KOPT-K1 (cell line): ENCODE data around the gene ASL.
"Not testable (repeated sequence)": the region's sequence is repeated elsewhere in the genome, so short reads cannot be mapped to it uniquely, and the experiment has no call there.

Experiments
- H3K27ac ChIP-seq: fragments of 200-600 bp; sonication (generic); 2 replicates; pipeline ENCODE4 v1.5.1; 2016; ENCODE audit warnings: antibody characterized with exemption, mild to moderate bottlenecking, low read depth, low read length; ENCODE audit not compliant: poor library complexity, severe bottlenecking
- H3K36me3 ChIP-seq: fragments of 200-600 bp; sonication (generic); 2 replicates; pipeline ENCODE4 v1.5.1; 2017; ENCODE audit warnings: antibody characterized with exemption, mild to moderate bottlenecking, low read length, moderate library complexity; ENCODE audit not compliant: insufficient read depth
- H3K9me3 ChIP-seq: fragments of 200-600 bp; sonication (generic); 2 replicates; pipeline ENCODE4 v1.5.1; 2017; ENCODE audit warnings: antibody characterized with exemption, low read length, mild to moderate bottlenecking; ENCODE audit not compliant: insufficient read depth, poor library complexity, severe bottlenecking

The ASL gene

GRCh38 chr7:66075590-66076461 is at the start of gene ASL:
Gene ASL, plus strand, starts transcription at chr7:66075819. Its CDS starts 263 bp downstream, at chr7:66076082.
- Histone ChIP-seq H3K9me3 (no peaks in the 10 kb centered on the region), H3K27ac (no peak within 1 kb of the TSS), H3K36me3 (no peaks in the 10 kb centered on the region)

GRCh38 chr7:66028342-66028741 is 47.3 kb upstream of the ASL start:
- not testable (repeated sequence) for H3K27ac ChIP-seq, H3K9me3 ChIP-seq, H3K36me3 ChIP-seq

GRCh38 chr7:66033471-66034385 is 41.9 kb upstream of the ASL start:
- no peak overlapping the region for H3K27ac ChIP-seq
- no peaks in the 10 kb centered on the region for H3K36me3 ChIP-seq
- no peaks in the 10 kb centered on the region for H3K9me3 ChIP-seq

- not testable (repeated sequence) for H3K36me3 ChIP-seq, H3K27ac ChIP-seq, H3K9me3 ChIP-seq
Observed at GRCh38 chr7:66034436-66035010, 41.1 kb upstream of the ASL start.

GRCh38 chr7:66036382-66036781 is 39.2 kb upstream of the ASL start:
- no peak overlapping the region for H3K27ac ChIP-seq
- no peaks in the 10 kb centered on the region for H3K9me3 ChIP-seq
- H3K36me3 ChIP-seq, result no peaks in the 10 kb centered on the region

- Histone ChIP-seq H3K36me3 (no peaks in the 10 kb centered on the region), H3K27ac (no peak overlapping the region), H3K9me3 (no peaks in the 10 kb centered on the region)
Observed at GRCh38 chr7:66036788-66037187, 38.8 kb upstream of the ASL start.

GRCh38 chr7:66039094-66039670 is 36.4 kb upstream of the ASL start:
- no peak overlapping the region for H3K27ac ChIP-seq
- H3K9me3 ChIP-seq, result no peaks in the 10 kb centered on the region
- no peaks in the 10 kb centered on the region for H3K36me3 ChIP-seq

- Histone ChIP-seq H3K9me3 (no peaks in the 10 kb centered on the region), H3K27ac (no peak overlapping the region), H3K36me3 (no peaks in the 10 kb centered on the region)
Observed at GRCh38 chr7:66043681-66044497, 31.7 kb upstream of the ASL start.

- not testable (repeated sequence) for H3K27ac ChIP-seq, H3K36me3 ChIP-seq, H3K9me3 ChIP-seq
Observed at GRCh38 chr7:66044498-66044854, 31.1 kb upstream of the ASL start.

GRCh38 chr7:66047426-66047825 is 28.2 kb upstream of the ASL start:
- no peak overlapping the region for H3K27ac ChIP-seq
- H3K36me3 ChIP-seq, result no peaks in the 10 kb centered on the region
- no peaks in the 10 kb centered on the region for H3K9me3 ChIP-seq

- not testable (repeated sequence) for H3K36me3 ChIP-seq, H3K27ac ChIP-seq, H3K9me3 ChIP-seq
Observed at GRCh38 chr7:66049886-66050285, 25.7 kb upstream of the ASL start.

- H3K9me3 ChIP-seq, result no peaks in the 10 kb centered on the region
- no peak overlapping the region for H3K27ac ChIP-seq
- H3K36me3 ChIP-seq, result no peaks in the 10 kb centered on the region
Observed at GRCh38 chr7:66050337-66050957, 25.2 kb upstream of the ASL start.

GRCh38 chr7:66050990-66051448 is 24.6 kb upstream of the ASL start:
- Histone ChIP-seq H3K9me3 (no peaks in the 10 kb centered on the region), H3K27ac (no peak overlapping the region), H3K36me3 (no peaks in the 10 kb centered on the region)

GRCh38 chr7:66052447-66052846 is 23.2 kb upstream of the ASL start:
- Histone ChIP-seq H3K9me3 (no peaks in the 10 kb centered on the region), H3K27ac (no peak overlapping the region)

More at GRCh38 chr7:66052447-66052846, 23.2 kb upstream of the ASL start:
- H3K36me3 ChIP-seq, result no peaks in the 10 kb centered on the region
